NCI-H146 (cell line): ENCODE data around the gene SERPINC1.
"Not testable (repeated sequence)": the region's sequence is repeated elsewhere in the genome, so short reads cannot be mapped to it uniquely, and the experiment has no call there.

ENCODE experiments used
- DNase-seq: peaks from one replicate; lab custom pipeline; 2025; lab: John Stamatoyannopoulos, UW

Gene SERPINC1

GRCh38 chr1:173889885-173890284, 27.2 kb downstream of the SERPINC1 start:
- DNase-seq: no peak

DNA sequence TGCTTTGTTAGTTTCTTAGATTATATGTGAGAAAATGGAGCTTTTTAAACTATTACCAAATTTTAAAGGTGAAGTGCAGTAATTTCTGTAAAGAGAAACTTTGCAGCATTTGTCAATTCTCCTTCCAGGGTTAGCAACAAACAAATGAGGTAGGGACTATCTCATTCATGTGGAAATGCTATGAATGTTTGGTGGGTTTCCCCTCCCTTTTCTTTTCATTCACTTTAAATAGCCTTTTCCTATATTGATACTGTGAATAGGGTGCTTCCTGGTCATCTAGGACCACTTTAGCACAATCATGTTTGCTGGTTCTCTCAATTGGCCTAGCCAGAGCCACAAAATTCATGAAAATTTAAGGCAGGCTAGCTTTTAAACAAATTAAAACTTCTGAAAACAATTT, 28.4 kb downstream of the SERPINC1 start:
- no peak for DNase-seq

- no peak for DNase-seq
Measured at GRCh38 chr1:173887627-173888026, 29.5 kb downstream of the SERPINC1 start.

DNA sequence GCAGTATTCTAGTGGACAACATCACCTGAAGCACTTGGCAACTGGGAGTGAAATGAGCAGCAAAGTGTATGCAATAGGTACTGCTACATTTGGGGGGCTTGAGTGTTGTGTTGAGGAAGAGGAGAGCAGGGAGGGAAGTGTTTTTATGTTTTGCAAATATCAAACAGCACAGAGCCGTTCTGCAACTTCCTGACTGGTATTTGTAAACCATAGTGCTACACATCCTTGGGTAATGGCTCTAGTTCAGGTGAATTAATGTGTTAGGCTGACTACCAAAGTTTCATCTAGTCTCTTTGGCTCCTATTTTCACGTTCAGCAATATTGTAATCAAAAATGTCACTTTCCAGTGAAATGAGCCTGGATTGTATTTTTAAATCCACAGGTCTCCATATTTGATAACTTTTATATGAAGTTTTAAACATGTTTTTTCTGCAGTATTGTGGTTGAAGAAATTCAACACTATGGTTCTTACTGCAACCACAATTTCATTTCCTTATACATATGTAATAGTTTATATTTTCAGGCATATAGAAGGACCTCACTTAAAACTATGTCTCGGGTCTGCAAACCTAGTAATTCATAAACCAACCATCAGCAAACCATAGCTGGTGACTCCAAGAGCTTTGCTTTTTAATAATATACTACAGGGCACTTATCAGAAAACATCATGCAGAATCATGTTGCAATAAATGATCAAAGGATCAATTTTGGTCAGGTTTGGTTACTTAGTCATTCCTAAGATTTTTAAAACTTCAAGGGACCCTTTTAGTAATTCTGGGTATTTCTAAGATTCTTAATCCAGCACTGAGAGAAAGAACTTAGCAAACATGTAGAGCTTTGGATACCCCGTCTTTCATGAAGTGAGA, 30.1 kb downstream of the SERPINC1 start:
- DNase-seq: no peak

DNA sequence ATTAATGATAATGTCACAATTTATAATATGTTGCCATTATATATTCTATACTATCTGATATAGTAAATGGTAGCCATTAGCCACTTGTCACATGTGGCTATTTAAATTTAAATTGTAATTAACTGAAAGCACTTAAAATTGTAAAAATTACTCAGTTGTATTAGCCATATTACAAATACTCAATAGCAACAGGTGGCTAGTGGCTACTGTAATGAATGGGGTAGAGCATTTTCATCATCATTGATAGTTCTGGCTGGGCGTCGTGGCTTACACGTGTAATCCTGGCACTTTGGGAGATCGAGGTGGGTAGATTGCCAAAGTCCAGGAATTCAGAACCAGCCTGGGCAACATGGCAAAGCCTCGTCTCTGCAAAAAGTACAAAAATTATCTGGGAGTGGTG, 32.4 kb downstream of the SERPINC1 start:
- DNase-seq: no peak

DNA sequence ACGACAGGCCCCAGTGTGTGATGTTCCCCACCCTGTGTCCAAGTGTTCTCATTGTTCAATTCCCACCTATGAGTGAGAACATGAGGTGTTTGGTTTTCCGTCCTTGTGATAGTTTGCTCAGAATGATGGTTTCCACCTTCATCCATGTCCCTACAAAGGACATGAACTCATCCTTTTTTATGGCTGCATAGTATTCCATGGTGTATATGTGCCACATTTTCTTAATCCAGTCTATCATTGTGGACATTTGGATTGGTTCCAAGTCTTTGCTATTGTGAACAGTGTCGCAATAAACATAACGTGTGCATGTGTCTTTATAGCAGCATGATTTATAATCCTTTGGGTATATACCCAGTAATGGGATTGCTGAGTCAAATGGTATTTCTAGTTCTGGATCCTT, 36.0 kb downstream of the SERPINC1 start:
- not testable (repeated sequence) for DNase-seq

GRCh38 chr1:173878251-173878650, 38.9 kb downstream of the SERPINC1 start:
- DNase-seq: no peak

DNA sequence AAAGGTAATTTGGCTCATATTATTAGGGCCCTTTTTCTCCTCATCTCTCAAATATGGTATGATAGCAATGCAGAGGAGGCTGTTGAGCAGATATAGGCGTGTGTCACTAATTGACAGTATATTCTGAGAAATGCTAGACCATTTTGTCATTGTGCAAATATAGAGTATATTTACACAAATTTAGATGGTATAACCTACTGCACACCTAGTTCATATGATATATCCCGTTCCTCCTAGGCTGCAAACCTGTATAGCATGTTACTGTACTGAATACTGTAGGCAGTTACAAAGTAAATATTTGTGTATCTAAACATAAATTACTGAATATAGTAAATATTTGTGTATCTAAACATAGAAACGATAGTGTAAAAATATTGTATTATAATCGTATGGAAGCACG, 40.4 kb downstream of the SERPINC1 start:
- DNase-seq: no peak

DNA sequence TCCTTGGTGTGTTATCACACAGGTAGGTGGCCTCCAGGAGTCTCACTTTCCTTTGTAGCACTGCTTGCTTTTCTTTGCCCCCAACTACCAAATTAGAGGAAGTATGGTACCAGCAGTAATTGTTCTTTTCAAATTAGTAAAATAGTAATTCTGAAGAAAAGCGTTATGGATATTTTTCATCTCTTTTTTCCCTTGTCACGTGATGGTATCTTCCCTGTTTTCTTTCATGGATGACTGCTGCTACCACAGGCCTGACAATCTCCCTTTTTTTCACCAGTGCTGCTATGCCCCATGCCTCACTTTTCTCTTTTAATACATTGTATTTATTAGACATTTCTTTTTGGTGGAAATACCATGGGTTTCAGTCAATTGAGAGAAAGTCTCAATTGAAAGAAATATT, 45.6 kb downstream of the SERPINC1 start:
- DNase-seq: no peak

DNA sequence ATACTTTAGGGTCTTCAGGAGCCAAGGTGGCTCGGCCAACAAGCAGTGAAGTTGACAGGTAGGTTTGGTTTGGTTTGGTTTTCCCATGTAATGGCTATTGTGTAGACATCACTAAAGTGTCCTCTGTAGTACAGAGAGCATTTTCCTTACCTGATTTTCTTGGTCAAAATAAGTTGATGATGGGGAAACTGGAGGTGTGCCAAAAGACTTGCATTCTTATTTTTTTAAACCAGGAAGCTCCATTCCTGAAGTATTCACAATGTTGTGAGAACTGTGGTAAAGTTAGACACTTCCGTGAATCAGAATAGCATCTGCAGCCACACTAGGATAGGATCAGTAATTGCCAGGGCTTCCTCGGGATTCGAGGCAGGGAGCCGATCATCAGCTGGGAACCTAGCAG, 46.0 kb downstream of the SERPINC1 start:
- DNase-seq: no peak

DNA sequence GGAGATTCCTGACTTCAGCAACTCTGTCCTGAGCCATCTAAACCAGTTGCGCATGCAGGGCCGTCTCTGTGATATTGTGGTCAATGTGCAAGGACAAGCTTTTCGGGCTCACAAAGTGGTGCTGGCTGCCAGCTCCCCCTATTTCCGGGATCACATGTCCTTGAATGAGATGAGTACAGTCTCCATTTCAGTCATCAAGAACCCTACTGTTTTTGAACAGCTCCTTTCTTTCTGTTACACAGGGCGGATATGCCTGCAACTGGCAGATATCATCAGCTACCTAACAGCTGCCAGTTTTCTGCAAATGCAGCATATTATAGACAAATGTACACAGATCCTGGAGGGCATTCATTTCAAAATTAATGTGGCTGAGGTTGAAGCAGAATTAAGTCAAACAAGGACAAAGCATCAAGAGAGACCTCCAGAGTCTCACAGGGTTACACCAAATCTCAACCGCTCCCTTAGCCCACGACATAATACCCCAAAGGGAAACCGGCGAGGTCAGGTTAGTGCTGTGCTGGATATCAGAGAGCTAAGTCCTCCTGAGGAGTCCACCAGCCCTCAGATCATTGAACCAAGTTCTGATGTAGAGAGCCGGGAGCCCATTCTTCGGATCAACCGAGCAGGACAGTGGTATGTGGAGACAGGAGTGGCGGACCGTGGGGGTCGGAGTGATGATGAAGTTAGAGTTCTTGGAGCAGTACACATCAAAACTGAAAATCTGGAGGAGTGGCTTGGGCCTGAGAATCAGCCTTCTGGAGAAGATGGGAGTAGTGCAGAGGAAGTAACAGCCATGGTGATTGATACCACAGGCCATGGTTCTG, 46.7 kb downstream of the SERPINC1 start:
- no peak for DNase-seq

DNA sequence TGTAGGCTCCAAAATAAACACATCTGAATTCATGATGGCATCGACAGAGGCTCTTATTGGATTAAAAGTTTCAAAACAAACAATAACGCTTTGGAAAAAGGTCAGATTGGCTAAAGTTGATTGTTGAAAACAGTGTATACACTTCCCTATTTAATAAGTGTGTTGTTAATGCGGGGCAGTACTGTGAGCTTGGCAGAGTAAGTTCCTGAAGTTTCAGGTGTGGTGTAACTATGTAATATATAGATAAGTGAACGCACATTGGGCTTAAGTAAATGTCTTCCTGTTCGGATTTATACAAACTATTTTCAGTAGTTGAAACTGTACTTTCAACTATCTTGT, 48.1 kb downstream of the SERPINC1 start:
- DNase-seq: no peak

GRCh38 chr1:173868266-173869020, 48.7 kb downstream of the SERPINC1 start, which contains the start of gene ZBTB37:
ZBTB37 (plus strand) TSS chr1:173868380; CDS start chr1:173870226, 1,846 bp downstream.
- DNase-seq: peak; percentile 95

DNA sequence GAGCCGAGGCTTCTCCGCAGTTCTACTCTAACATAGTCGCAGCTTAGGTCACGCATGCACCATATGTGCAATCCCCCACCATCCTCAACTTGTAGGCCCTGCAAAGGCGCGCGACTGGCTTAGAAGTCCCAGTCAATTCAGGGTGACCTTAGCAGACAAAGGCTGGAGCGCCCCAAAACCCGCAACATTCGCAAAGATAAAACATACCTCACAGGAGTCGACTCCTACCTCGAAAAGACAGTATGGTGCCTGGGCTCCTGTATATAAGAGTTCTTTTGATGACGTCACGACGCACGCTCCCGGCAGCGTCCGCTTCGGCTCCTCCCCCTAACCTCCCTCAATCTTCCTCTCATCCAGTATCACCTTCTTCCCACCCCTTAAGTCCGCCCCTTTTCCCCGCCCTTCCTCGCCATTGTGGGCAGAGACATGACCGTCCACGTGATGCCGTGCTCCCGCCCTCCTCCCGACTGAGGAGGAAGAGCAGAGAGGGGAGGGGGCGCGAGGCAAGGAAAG, 49.3 kb downstream of the SERPINC1 start, which contains the start of gene GAS5:
GAS5 (minus strand) TSS at position 237 of the 513 bp plus-strand sequence.
- DNase-seq: peak; percentile 100

DNA sequence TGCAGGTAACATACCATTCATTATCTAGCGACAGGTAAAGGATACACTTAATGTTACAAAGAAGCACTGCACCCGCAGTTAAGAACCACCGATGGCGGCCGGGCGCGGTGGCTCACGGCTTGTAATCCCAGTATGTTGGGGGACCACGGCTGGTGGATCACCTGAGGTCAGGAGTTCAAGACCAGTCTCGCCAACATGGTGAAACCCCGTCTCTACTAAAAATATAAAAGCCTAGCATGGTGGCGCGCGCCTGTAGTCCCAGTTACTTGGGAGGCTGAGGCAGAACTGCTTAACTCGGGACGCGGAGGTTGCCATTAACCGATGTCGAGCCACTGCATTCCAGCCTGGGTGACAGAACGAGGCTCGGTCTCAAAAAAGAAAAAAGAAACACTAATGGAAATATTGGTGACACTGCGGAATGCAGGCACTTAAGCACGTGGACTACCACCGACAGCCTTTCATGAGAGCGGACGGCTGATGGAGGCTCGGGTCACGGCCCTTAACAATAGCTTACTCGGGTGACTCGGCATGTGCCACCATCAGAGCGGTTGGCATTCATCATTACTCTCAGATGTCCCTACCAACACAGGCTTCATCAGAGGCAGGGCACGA, 49.9 kb downstream of the SERPINC1 start:
- peak; percentile 72 for DNase-seq

DNA sequence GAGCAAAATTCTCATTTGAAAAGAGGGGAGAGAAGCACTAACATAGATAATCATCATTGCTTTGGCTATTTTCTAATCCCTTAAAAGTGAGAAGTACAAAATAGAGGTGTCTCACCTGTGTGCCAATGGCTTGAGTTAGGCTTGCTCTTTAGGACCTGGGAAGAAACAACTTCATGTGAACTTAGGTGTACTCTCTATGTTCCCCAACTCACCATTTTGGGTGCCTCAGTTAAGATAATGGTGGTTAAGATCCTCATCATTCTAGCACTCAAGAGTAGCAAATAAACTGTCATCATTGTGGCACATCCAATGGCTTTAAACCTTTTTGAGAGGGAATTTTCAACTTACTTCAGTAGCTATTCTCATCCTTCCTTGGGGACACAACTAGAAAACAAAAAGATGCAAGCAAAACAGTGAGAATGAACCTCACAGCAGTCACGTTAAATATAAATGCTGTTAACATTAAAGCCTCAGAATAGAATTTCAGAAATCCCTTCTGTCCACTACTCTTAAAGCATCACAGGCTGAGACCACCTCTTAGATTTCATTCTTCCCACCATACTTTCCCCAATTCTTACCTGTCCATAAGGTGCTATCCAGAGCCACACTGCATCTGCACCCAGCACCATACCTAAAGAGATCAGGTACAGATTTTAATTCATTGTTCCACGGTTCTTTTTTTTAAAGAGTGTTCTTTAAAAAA, 50.6 kb downstream of the SERPINC1 start:
- no peak for DNase-seq

DNA sequence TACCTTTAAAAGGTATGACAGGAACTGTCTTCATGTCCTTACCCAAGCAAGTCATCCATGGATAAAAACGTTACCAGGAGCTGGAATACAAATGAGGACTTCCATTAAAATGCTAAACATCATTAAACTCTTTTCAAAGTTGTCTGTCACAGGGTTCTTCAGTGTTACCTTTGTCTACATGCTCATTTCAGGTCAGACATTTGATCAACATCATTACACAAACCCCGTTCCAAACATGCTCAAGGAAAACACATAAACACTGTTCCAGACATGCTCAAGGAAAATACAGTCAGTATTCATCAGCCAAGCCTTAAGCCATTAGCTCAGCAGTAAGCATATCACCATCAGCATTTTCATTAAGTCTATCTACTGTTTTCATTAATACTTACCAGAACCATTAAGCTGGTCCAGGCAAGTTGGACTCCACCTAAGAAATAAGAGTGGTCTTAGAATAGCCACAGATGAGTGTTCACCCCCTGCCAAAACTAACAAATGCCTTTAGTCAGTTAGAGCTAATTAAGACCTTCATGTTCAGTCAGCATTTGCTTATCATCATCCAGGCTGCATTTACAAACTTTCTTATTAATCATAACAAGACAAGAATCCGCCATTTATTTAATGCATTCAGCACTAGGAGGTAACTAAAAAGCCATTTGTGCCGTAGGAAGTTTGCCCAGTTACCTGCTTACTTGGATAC, 51.5 kb downstream of the SERPINC1 start:
- DNase-seq: no peak

DNA sequence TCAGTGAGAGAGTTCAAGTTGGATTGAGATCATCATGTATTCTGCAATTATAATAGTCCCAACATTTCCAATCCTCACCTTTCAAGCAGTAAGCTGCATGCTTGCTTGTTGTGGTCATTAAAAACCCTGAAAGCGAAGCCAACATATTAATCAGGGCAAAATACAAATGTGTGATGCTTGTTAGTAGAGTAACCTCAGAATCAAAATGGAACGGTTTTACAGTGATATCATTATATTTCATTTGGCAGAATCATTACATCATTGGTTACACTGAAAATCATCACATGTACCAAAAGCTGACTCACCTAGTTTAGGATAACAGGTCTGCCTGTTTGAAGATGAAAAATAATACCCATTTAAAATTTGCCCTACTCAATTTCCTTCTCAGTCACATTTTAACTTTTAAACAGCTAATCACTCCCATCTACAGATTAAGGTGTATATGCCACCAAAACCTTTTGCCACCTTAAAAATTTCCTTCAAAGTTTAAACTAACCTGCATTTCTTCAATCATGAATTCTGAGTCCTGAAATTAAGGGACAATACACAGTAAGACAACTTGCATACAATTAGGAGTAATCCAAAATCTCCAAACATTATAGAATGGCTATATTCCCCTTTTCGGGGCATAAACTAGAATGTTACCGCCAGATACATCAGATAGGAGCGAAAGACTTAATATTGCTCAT, 52.8 kb downstream of the SERPINC1 start:
- DNase-seq: no peak

- no peak for DNase-seq
Measured at GRCh38 chr1:173863224-173864161, 53.6 kb downstream of the SERPINC1 start.
